HG02642 (cell line): Measurements from ENCODE around the gene COL20A1.

Source experiments
- ATAC-seq: cut with Tn5 transposase; IDR thresholded peaks from one replicate; pipeline ENCODE4 v1.9.1; 2021; ENCODE audit warnings: mild to moderate bottlenecking; ENCODE audit not compliant: unreplicated experiment, poor library complexity

Gene COL20A1

DNA sequence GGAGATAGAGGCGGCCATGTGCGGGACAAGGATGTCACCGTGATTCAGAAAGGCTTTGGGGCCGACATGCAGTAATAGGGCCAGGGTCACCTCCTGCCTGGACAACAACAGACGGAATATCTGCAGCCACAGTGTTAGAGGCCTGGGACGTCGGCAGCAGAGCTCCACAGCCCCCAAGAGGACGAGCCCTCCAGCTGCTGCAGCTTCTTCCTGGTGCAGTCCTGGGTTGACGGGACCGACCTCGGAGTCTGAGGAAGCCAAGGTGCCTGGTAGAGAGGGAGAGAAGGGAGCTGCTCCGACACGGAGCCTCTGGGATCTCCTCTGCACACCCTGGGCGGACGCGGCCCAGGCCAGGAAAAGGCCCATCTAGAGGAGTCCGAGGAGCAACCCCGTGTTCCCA, 91.3 kb downstream of the COL20A1 start:
- ATAC-seq: no peak
